GM23338 (cell line): ENCODE results near the gene MTX3. TPM values are rescaled to one million over a fixed set of nuclear protein-coding genes. Genes with fewer than 3 reads are reported as not detected.

Experiments
- ATAC-seq: fragments of 200-7000 bp; cut with Tn5 transposase; 3 replicates; pipeline ENCODE4 v1.9.1; 2020
- DNase-seq: peaks from one replicate; pipeline ENCODE4 v3.0.0-alpha.2; 2015; ENCODE audit warnings: low spot score
- H2AFZ ChIP-seq: fragments of 200-600 bp; sonication (generic); 2 replicates; pipeline ENCODE4 v1.8.0; 2016; ENCODE audit warnings: antibody characterized with exemption, mild to moderate bottlenecking, moderate library complexity
- H3F3A ChIP-seq: fragments of 200-600 bp; sonication (generic); replicated peaks from 2 replicates; pipeline ENCODE4 v1.8.0; 2017; ENCODE audit warnings: antibody characterized with exemption, mixed run types, low read depth
- H3K27ac ChIP-seq: fragments of 200-600 bp; sonication (generic); 2 replicates; pipeline ENCODE4 v1.6.1; 2016; ENCODE audit warnings: low read depth
- H3K27me3 ChIP-seq: fragments of 200-600 bp; sonication (generic); 2 replicates; pipeline ENCODE4 v1.8.0; 2016; ENCODE audit warnings: mild to moderate bottlenecking, mixed run types, moderate library complexity; ENCODE audit not compliant: insufficient read depth
- H3K36me3 ChIP-seq: fragments of 200-600 bp; sonication (generic); 2 replicates; pipeline ENCODE4 v1.8.0; 2016; ENCODE audit warnings: mild to moderate bottlenecking; ENCODE audit not compliant: insufficient read depth
- H3K4me1 ChIP-seq: fragments of 200-600 bp; sonication (generic); 2 replicates; pipeline ENCODE4 v1.8.0; 2016; ENCODE audit warnings: mild to moderate bottlenecking, moderate library complexity; ENCODE audit not compliant: insufficient read depth
- H3K4me2 ChIP-seq: fragments of 200-600 bp; sonication (generic); 2 replicates; pipeline ENCODE4 v1.7.1; 2017; ENCODE audit warnings: mixed run types
- H3K4me3 ChIP-seq: fragments of 200-600 bp; sonication (generic); 2 replicates; pipeline ENCODE4 v1.6.1; 2016; ENCODE audit warnings: mixed run types
- H3K79me2 ChIP-seq: fragments of 200-600 bp; sonication (generic); replicated peaks from 2 replicates; pipeline ENCODE4 v1.8.0; 2017; ENCODE audit warnings: mild to moderate bottlenecking; ENCODE audit not compliant: insufficient read depth
- H3K9me2 ChIP-seq: fragments of 200-600 bp; sonication (generic); 2 replicates; pipeline ENCODE4 v1.8.0; 2017; ENCODE audit not compliant: insufficient read depth
- H4K20me1 ChIP-seq: fragments of 200-600 bp; sonication (generic); replicated peaks from 2 replicates; pipeline ENCODE4 v1.8.0; 2017; ENCODE audit warnings: mild to moderate bottlenecking; ENCODE audit not compliant: insufficient read depth
- H3K27ac Mint-ChIP-seq: 2 replicates; pipeline ENCODE4 v1.8.0; 2020; ENCODE audit warnings: inconsistent platforms, mild to moderate bottlenecking, moderate library complexity, mixed read lengths
- H3K27me3 Mint-ChIP-seq: 3 replicates; pipeline ENCODE4 v1.8.0; 2022; ENCODE audit warnings: low read depth, mild to moderate bottlenecking, moderate library complexity, mixed read lengths, inconsistent platforms; ENCODE audit not compliant: insufficient read depth, poor library complexity
- H3K36me3 Mint-ChIP-seq: 3 replicates; pipeline ENCODE4 v1.8.0; 2021; ENCODE audit warnings: low read depth, mild to moderate bottlenecking, inconsistent platforms, moderate library complexity, mixed read lengths
- H3K4me1 Mint-ChIP-seq: 3 replicates; pipeline ENCODE4 v1.8.0; 2020; ENCODE audit warnings: mild to moderate bottlenecking, inconsistent platforms, mixed read lengths
- H3K4me3 Mint-ChIP-seq: 3 replicates; pipeline ENCODE4 v1.8.0; 2021; ENCODE audit warnings: moderate library complexity, mild to moderate bottlenecking, inconsistent platforms, mixed read lengths
- H3K9me3 Mint-ChIP-seq: 3 replicates; pipeline ENCODE4 v1.8.0; 2020; ENCODE audit warnings: moderate library complexity, mild to moderate bottlenecking, inconsistent platforms, mixed read lengths
- CREB1 ChIP-seq: fragments of 250-450 bp; sonication (Bioruptor Pico); IDR thresholded peaks from 2 replicates; pipeline ENCODE4 v1.5.0; 2020; ENCODE audit warnings: low read depth, mild to moderate bottlenecking, moderate library complexity
- CTCF ChIP-seq, 2 experiments: fragments of 200-600 bp in 1 of 2; sonication (generic) in 1 of 2; conservative IDR thresholded peaks; 2 replicates each; pipeline versions ENCODE4 v1.5.1 to v1.6.1; 2016 to 2017; ENCODE audit warnings: antibody characterized with exemption in 2 of 2, low read depth in 2 of 2, mild to moderate bottlenecking in 2 of 2, moderate library complexity in 1 of 2
- EZH2 ChIP-seq: fragments of 200-600 bp; sonication (generic); IDR thresholded peaks from one replicate; pipeline ENCODE4 v1.8.0; 2017; ENCODE audit warnings: antibody characterized with exemption, mild to moderate bottlenecking, low read depth; ENCODE audit not compliant: unreplicated experiment
- EZH2phosphoT487 ChIP-seq: fragments of 200-600 bp; sonication (generic); IDR thresholded peaks from one replicate; pipeline ENCODE4 v1.8.1; 2018; ENCODE audit warnings: antibody characterized with exemption; ENCODE audit not compliant: unreplicated experiment
- JUNB ChIP-seq: IDR thresholded peaks from one replicate; pipeline ENCODE4 v1.6.1; 2016; ENCODE audit warnings: antibody characterized with exemption; ENCODE audit not compliant: unreplicated experiment
- NANOG ChIP-seq: IDR thresholded peaks from 2 replicates; pipeline ENCODE4 v1.6.1; 2016; ENCODE audit warnings: antibody characterized with exemption, borderline replicate concordance
- POLR2AphosphoS5 ChIP-seq: IDR thresholded peaks from 2 replicates; pipeline ENCODE4 v1.6.1; 2016; ENCODE audit warnings: antibody characterized with exemption, low read depth
- REST ChIP-seq: IDR thresholded peaks from one replicate; pipeline ENCODE4 v1.6.1; 2018; ENCODE audit warnings: antibody characterized with exemption; ENCODE audit not compliant: unreplicated experiment
- STAT1 ChIP-seq: IDR thresholded peaks from one replicate; pipeline ENCODE4 v1.6.1; 2016; ENCODE audit warnings: antibody characterized with exemption; ENCODE audit not compliant: unreplicated experiment
- ZNF114 ChIP-seq: fragments of 250-450 bp; sonication (Bioruptor Pico); IDR thresholded peaks from 2 replicates; pipeline ENCODE4 v1.5.0; 2020; ENCODE audit warnings: mild to moderate bottlenecking, moderate library complexity
- ZNF331 ChIP-seq: fragments of 250-450 bp; sonication (Bioruptor Pico); IDR thresholded peaks from 2 replicates; pipeline ENCODE4 v1.5.0; 2020; ENCODE audit warnings: low read depth, mild to moderate bottlenecking, moderate library complexity
- polyA plus RNA-seq: library from polyadenylated mRNA; unstranded; fragments of >200 nt; fragmentation: Nextera tagmentation; extraction: Ambion mirVana; gene quantifications from 2 replicates; pipeline ENCODE4 v1.2.1, GENCODE V29; 2016
- total RNA-seq: library from RNA; depleted of rRNA; stranded (reverse); fragments of >200 nt; shearing (Covaris generic); gene quantifications from 2 replicates; pipeline ENCODE4 v1.2.3, GENCODE V29; 2014
- TF ChIP-seq, protein P1 (sequence below): fragments of 250-450 bp; sonication (Bioruptor Pico); IDR thresholded peaks from 2 replicates; pipeline ENCODE4 v1.5.0; 2020; ENCODE audit warnings: mild to moderate bottlenecking, moderate library complexity
- TF ChIP-seq, protein P2 (sequence below): IDR thresholded peaks from 2 replicates; pipeline ENCODE4 v1.6.1; 2016; ENCODE audit warnings: antibody characterized with exemption

The MTX3 gene
- total and polyA plus RNA-seq, 2 experiments from 2014 or later = 11.3 to 33.8 TPM

GRCh38 chr5:79936646-79937216, 54.3 kb downstream of the MTX3 start:
- Histone ChIP-seq H4K20me1 (no peaks in the 10 kb centered on the region), H3F3A (no peaks in the 10 kb centered on the region), H2AFZ (no peak overlapping the region), H3K9me2 (no peaks in the 10 kb centered on the region), H3K27me3 (no peaks in the 10 kb centered on the region), H3K4me2 (no peak overlapping the region), H3K4me3 (no peak overlapping the region), H3K4me1 (no peaks in the 10 kb centered on the region), H3K27ac (no peak overlapping the region), H3K79me2 (no peaks in the 10 kb centered on the region), H3K36me3 (no peaks in the 10 kb centered on the region)
- H3K27me3 Mint-ChIP-seq = no peaks in the 10 kb centered on the region
- H3K4me1 Mint-ChIP-seq = peaks cover 7% of the 10 kb centered on the region; the same call in 1 of the 3 replicates
- DNase-seq (no peak), ATAC-seq (no peak)
- no peak for TF ChIP-seq CTCF (conservative IDR thresholded peaks at IDR 0.05; ENCODE audit: low read depth in 2 of 2)
- no peak for TF ChIP-seq ZNF114 (CRISPR knock-in tag)
- TF ChIP-seq STAT1 = no peak
- no peak for TF ChIP-seq NANOG
- TF ChIP-seq REST = no peak
- TF ChIP-seq, protein P1, sequence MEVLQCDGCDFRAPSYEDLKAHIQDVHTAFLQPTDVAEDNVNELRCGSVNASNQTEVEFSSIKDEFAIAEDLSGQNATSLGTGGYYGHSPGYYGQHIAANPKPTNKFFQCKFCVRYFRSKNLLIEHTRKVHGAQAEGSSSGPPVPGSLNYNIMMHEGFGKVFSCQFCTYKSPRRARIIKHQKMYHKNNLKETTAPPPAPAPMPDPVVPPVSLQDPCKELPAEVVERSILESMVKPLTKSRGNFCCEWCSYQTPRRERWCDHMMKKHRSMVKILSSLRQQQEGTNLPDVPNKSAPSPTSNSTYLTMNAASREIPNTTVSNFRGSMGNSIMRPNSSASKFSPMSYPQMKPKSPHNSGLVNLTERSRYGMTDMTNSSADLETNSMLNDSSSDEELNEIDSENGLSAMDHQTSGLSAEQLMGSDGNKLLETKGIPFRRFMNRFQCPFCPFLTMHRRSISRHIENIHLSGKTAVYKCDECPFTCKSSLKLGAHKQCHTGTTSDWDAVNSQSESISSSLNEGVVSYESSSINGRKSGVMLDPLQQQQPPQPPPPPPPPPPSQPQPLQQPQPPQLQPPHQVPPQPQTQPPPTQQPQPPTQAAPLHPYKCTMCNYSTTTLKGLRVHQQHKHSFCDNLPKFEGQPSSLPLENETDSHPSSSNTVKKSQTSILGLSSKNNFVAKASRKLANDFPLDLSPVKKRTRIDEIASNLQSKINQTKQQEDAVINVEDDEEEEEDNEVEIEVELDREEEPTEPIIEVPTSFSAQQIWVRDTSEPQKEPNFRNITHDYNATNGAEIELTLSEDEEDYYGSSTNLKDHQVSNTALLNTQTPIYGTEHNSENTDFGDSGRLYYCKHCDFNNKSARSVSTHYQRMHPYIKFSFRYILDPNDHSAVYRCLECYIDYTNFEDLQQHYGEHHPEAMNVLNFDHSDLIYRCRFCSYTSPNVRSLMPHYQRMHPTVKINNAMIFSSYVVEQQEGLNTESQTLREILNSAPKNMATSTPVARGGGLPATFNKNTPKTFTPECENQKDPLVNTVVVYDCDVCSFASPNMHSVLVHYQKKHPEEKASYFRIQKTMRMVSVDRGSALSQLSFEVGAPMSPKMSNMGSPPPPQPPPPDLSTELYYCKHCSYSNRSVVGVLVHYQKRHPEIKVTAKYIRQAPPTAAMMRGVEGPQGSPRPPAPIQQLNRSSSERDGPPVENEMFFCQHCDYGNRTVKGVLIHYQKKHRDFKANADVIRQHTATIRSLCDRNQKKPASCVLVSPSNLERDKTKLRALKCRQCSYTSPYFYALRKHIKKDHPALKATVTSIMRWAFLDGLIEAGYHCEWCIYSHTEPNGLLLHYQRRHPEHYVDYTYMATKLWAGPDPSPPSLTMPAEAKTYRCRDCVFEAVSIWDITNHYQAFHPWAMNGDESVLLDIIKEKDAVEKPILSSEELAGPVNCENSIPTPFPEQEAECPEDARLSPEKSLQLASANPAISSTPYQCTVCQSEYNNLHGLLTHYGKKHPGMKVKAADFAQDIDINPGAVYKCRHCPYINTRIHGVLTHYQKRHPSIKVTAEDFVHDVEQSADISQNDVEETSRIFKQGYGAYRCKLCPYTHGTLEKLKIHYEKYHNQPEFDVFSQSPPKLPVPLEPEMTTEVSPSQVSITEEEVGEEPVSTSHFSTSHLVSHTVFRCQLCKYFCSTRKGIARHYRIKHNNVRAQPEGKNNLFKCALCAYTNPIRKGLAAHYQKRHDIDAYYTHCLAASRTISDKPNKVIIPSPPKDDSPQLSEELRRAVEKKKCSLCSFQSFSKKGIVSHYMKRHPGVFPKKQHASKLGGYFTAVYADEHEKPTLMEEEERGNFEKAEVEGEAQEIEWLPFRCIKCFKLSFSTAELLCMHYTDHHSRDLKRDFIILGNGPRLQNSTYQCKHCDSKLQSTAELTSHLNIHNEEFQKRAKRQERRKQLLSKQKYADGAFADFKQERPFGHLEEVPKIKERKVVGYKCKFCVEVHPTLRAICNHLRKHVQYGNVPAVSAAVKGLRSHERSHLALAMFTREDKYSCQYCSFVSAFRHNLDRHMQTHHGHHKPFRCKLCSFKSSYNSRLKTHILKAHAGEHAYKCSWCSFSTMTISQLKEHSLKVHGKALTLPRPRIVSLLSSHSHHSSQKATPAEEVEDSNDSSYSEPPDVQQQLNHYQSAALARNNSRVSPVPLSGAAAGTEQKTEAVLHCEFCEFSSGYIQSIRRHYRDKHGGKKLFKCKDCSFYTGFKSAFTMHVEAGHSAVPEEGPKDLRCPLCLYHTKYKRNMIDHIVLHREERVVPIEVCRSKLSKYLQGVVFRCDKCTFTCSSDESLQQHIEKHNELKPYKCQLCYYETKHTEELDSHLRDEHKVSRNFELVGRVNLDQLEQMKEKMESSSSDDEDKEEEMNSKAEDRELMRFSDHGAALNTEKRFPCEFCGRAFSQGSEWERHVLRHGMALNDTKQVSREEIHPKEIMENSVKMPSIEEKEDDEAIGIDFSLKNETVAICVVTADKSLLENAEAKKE (CRISPR knock-in tag) = no peak
- TF ChIP-seq CREB1 (CRISPR knock-in tag) = no peak
- TF ChIP-seq EZH2phosphoT487 = no peak
- TF ChIP-seq POLR2AphosphoS5 = no peak
- TF ChIP-seq JUNB = no peak
- TF ChIP-seq ZNF331 (CRISPR knock-in tag) = no peak
- TF ChIP-seq EZH2 = no peak
- TF ChIP-seq, protein P2, sequence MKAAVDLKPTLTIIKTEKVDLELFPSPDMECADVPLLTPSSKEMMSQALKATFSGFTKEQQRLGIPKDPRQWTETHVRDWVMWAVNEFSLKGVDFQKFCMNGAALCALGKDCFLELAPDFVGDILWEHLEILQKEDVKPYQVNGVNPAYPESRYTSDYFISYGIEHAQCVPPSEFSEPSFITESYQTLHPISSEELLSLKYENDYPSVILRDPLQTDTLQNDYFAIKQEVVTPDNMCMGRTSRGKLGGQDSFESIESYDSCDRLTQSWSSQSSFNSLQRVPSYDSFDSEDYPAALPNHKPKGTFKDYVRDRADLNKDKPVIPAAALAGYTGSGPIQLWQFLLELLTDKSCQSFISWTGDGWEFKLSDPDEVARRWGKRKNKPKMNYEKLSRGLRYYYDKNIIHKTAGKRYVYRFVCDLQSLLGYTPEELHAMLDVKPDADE = no peak
- H3K36me3 Mint-ChIP-seq = no peaks in the 10 kb centered on the region
- no peak overlapping the region for H3K4me3 Mint-ChIP-seq
- no peak overlapping the region for H3K27ac Mint-ChIP-seq
- no peaks in the 10 kb centered on the region for H3K9me3 Mint-ChIP-seq
